AG09309 (cell line): ENCODE results near the gene SCAPER.

Experiments
- DNase-seq: peaks from one replicate; pipeline ENCODE4 v3.0.0-alpha.2; 2010; ENCODE audit warnings: low read depth
- H3K4me3 ChIP-seq: 2 replicates; pipeline ENCODE4 v1.5.1; 2011; ENCODE audit warnings: mild to moderate bottlenecking, low read depth, low read length, moderate library complexity; ENCODE audit not compliant: control insufficient read depth
- TF ChIP-seq, protein P1 (sequence below): IDR thresholded peaks from 2 replicates; pipeline ENCODE4 v1.5.1; 2011; ENCODE audit warnings: mild to moderate bottlenecking, low read depth, low read length, inconsistent platforms; ENCODE audit not compliant: insufficient read depth, control insufficient read depth; ENCODE audit errors: missing control alignments

Gene SCAPER

DNA sequence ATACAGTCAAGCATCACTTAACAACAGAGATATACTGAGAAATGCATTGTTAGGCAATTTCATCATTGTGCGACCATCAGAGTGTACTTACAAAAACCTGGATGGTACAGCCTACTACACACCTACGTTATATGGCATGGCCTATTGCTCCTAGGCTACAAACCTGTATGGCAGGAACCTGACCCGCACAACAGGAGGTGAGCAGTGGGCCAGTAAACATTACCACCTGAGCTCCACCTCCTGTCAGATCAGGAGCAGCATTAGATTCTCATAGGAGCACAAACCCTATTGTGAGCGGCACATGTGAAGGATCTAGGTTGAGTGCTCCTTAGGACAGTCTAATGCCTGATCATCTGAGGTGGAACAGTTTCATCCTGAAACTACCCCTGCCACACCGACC, 89.7 kb downstream of the SCAPER start:
- DNase-seq: no peak

DNA sequence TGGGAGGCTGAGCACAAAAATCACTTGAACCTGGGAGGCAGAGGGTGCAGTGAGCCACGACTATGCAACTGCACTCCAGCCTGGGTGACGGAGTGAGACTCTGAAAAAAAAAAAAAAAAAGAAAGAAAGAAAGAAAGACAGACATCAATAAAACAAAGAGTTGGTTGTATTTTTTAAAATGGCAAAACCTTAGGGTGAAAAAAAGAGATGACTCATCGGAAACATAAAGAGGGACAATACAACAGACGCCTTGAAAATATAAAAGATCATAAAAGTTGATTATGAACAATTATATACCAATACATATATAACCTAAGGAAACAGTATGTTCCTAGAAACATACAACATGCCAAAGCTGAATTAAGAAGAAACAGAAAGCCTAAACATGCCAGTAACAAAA, 92.8 kb downstream of the SCAPER start:
- no peak overlapping the region for H3K4me3 ChIP-seq
- TF ChIP-seq, protein P1, sequence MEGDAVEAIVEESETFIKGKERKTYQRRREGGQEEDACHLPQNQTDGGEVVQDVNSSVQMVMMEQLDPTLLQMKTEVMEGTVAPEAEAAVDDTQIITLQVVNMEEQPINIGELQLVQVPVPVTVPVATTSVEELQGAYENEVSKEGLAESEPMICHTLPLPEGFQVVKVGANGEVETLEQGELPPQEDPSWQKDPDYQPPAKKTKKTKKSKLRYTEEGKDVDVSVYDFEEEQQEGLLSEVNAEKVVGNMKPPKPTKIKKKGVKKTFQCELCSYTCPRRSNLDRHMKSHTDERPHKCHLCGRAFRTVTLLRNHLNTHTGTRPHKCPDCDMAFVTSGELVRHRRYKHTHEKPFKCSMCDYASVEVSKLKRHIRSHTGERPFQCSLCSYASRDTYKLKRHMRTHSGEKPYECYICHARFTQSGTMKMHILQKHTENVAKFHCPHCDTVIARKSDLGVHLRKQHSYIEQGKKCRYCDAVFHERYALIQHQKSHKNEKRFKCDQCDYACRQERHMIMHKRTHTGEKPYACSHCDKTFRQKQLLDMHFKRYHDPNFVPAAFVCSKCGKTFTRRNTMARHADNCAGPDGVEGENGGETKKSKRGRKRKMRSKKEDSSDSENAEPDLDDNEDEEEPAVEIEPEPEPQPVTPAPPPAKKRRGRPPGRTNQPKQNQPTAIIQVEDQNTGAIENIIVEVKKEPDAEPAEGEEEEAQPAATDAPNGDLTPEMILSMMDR: no peak
- no peak for DNase-seq

More for the DNA sequence above, 89.7 kb downstream of the SCAPER start:
- TF ChIP-seq, protein P1: no peak
- H3K4me3 ChIP-seq: no peak overlapping the region

DNA sequence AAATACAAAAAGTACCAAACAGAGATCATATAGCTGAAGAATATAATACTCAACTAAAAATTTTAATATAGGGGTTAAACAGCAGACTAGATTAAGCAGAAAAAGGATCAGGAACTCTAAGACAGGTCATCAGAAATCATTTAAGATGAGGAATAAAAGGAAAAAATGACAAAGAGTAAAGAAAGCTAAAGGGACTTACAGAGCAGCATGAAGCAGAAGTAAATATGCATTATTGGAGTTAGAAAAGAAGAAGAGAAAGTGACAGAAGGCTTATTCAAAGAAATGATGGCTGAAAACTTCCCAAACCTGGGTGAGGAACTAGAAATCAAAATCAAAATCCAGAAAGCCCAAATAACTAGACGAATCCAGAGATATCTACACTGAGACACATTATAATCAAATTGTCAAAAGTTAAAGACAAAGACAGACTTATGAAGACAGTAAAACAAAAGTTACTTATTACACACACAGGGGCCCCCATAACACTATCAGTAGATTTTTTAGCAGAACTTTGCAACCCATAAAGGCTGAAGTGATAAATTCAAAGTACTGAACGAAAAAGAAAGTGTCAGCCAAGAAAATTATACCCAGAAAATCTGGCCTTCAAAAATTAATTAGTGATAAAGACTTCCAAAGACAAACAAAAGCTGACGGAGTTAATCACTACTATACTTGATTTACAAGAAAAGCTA, 95.6 kb downstream of the SCAPER start:
- no peak for DNase-seq
- TF ChIP-seq, protein P1: no peak
- no peak overlapping the region for H3K4me3 ChIP-seq

DNA sequence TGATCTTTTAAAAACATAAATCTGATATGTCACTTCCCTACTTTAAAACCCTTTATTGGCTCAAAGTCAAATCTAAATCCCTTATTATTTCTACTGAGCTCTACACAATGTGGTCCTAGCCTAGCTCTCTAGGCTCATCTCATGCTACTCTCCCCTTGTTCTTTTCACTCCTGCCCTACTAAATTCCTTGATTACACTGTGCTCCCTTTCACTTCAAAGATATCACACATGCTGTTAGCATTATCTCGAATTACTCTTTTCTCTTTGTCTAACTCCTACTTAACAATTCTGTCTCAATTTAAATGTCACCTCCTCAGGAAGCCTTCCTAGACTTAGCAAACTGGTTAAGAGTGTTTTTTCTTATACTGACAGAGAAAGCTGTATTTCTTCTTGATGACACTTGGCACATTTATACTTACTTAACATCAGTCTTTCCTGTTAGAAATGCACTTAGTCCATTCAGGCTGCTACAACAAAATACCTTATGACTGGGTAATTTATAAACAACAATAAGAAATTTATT, 102.0 kb downstream of the SCAPER start:
- TF ChIP-seq, protein P1: no peak
- DNase-seq: no peak
- H3K4me3 ChIP-seq: no peak overlapping the region

DNA sequence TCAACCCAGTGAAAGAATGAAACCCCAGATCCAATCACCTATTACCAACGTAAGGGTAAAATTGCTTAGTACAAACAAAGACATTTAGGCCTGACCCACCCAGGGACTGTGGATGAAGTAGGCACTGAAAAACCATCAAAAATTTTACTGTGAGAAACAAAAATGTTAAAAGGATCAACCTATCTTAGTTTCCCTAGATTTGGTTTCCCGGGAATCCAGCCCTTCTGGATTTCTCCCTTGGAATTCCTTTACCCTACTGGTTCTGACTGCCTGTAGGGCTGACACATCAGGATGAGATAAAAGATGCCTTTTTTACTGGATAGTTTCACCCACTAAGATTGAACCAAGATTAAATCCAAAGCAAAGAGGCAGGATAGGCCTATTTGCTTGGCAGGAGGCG, 102.7 kb downstream of the SCAPER start:
- TF ChIP-seq, protein P1: no peak

DNA sequence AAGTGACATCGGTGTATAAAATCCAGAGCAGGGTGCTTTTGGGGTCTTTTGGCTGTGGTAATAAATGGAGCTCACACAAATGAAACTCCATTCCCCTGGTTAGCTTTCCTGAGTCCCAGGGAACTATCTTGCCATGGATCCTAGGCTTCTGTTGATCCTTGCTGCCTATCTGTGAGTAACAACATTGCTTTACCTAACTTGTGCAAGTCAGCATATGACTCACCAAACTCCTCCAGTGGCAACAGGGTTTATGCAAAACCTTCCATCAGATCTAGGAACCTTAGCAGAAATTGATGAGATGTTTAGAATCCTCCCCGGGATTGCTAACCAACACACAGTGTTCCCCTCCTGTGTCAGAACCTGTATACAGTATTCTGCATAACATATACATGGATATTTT, 105.4 kb downstream of the SCAPER start:
- TF ChIP-seq, protein P1: no peak
- peak; percentile 43 for DNase-seq
- H3K4me3 ChIP-seq: no peak overlapping the region

More for the DNA sequence above, 102.7 kb downstream of the SCAPER start:
- no peak overlapping the region for H3K4me3 ChIP-seq
- DNase-seq: no peak
